HCT116 (cell line): ENCODE data around the gene TSPOAP1. TPM values are rescaled to one million over a fixed set of nuclear protein-coding genes. Genes with fewer than 3 reads are reported as not detected.

Experiments
- ATAC-seq: fragments of 200-7000 bp; cut with Tn5 transposase; 2 replicates; pipeline ENCODE4 v1.9.1; 2020; ENCODE audit warnings: mild to moderate bottlenecking, moderate library complexity
- BruUV-seq: library from RNA; stranded (reverse); fragments of 400-500 nt; replicated peaks from 2 replicates; lab custom pipeline; 2021; lab: Mats Ljungman, UMichigan
- CTCF ChIA-PET: fragments of 300-600 bp; sonication (Branson Sonifier 250); formaldehyde crosslinking; loops from one replicate; lab custom pipeline; 2021; ENCODE audit warnings: antibody characterized with exemption; lab: Charles Lee
- POLR2A ChIA-PET: fragments of 300-600, 350-600 bp; sonication (Branson Sonifier 250); formaldehyde crosslinking; loops from one replicate; lab custom pipeline; 2021; ENCODE audit warnings: antibody characterized with exemption; lab: Charles Lee
- RAD21 ChIA-PET, 2 experiments: fragments of 300-600 bp; sonication (Branson Sonifier 250); formaldehyde crosslinking; loops; one replicate each; lab custom pipeline; 2023; ENCODE audit warnings: low total read pairs in 2 of 2; ENCODE audit not compliant: uncharacterized antibody in 2 of 2, unreplicated experiment in 2 of 2, low non-redundant PET in 1 of 2; lab: Charles Lee
- DNase-seq: peaks from one replicate; pipeline ENCODE4 v3.0.0-alpha.2; 2010; ENCODE audit warnings: low read depth, low spot score
- H2AFZ ChIP-seq: fragments of 200-600 bp; shearing (Covaris generic), sonication (generic); 2 replicates; pipeline ENCODE4 v1.6.1; 2017; ENCODE audit warnings: low read depth, mixed run types, mixed read lengths, antibody characterized with exemption, low read length; ENCODE audit not compliant: poor library complexity, severe bottlenecking
- H3K27ac ChIP-seq: 2 replicates; pipeline ENCODE4 v1.5.1; 2012; ENCODE audit warnings: low read depth, low read length
- H3K27me3 ChIP-seq: fragments of 200-600 bp; sonication (generic); 2 replicates; pipeline ENCODE4 v1.6.1; 2016; ENCODE audit warnings: mixed run types, low read length, mixed read lengths; ENCODE audit not compliant: insufficient read depth
- H3K36me3 ChIP-seq, 2 experiments: fragments of 200-500 bp in 1 of 2; fragments of 200-600 bp in 1 of 2; sonication (Bioruptor generic) in 1 of 2; sonication (generic) in 1 of 2; 2 replicates each; pipeline versions ENCODE4 v1.5.1 to v1.6.1; 2014 to 2016; ENCODE audit warnings: low read length in 2 of 2, inconsistent platforms in 1 of 2, mixed read lengths in 1 of 2, mixed run types in 1 of 2; ENCODE audit not compliant: insufficient read depth in 2 of 2, control insufficient read depth in 1 of 2
- H3K4me1 ChIP-seq, 2 experiments: fragments of 200-600 bp in 1 of 2; sonication (generic) in 1 of 2; 2 replicates each; pipeline versions ENCODE4 v1.5.1 to v1.6.1; 2012 to 2017; ENCODE audit warnings: low read length in 2 of 2, inconsistent platforms in 1 of 2, mild to moderate bottlenecking in 1 of 2, mixed read lengths in 1 of 2, mixed run types in 1 of 2, moderate library complexity in 1 of 2; ENCODE audit not compliant: insufficient read depth in 2 of 2, control insufficient read depth in 1 of 2
- H3K4me2 ChIP-seq: fragments of 200-600 bp; sonication (generic); 2 replicates; pipeline ENCODE4 v1.6.1; 2017; ENCODE audit warnings: mixed run types, low read length, mixed read lengths
- H3K4me3 ChIP-seq, 2 experiments: fragments of 200-600 bp in 1 of 2; sonication (generic) in 1 of 2; replicated peaks in 1 of 2; 2 replicates each; pipeline ENCODE4 v1.5.1; 2011 to 2016; ENCODE audit warnings: low read length in 2 of 2, control low read depth in 1 of 2, low read depth in 1 of 2, mild to moderate bottlenecking in 1 of 2, mixed read lengths in 1 of 2, mixed run types in 1 of 2
- H3K79me2 ChIP-seq: fragments of 200-600 bp; sonication (generic); 2 replicates; pipeline ENCODE4 v1.6.1; 2017; ENCODE audit warnings: mild to moderate bottlenecking, mixed run types, low read length, moderate library complexity, mixed read lengths; ENCODE audit not compliant: insufficient read depth
- H3K9ac ChIP-seq: fragments of 200-600 bp; sonication (generic); 2 replicates; pipeline ENCODE4 v1.6.1; 2016; ENCODE audit warnings: low read length, mixed read lengths
- H3K9me2 ChIP-seq: fragments of 200-600 bp; sonication (generic), shearing (Covaris generic); 2 replicates; pipeline ENCODE4 v1.6.1; 2017; ENCODE audit warnings: mixed run types, mild to moderate bottlenecking, moderate library complexity; ENCODE audit not compliant: insufficient read depth
- H3K9me3 ChIP-seq, 2 experiments: fragments of 200-500 bp in 1 of 2; fragments of 200-600 bp in 1 of 2; sonication (Bioruptor generic) in 1 of 2; sonication (generic) in 1 of 2; 2 replicates each; pipeline ENCODE4 v1.6.1; 2014 to 2017; ENCODE audit warnings: low read length in 2 of 2, mixed read lengths in 2 of 2, inconsistent platforms in 1 of 2, low read depth in 1 of 2, mild to moderate bottlenecking in 1 of 2, mixed run types in 1 of 2, moderate library complexity in 1 of 2; ENCODE audit not compliant: control insufficient read depth in 1 of 2, insufficient read depth in 1 of 2
- H4K20me1 ChIP-seq: fragments of 200-600 bp; sonication (generic), shearing (Covaris generic); 2 replicates; pipeline ENCODE4 v1.6.1; 2017; ENCODE audit warnings: mixed run types, mild to moderate bottlenecking, moderate library complexity; ENCODE audit not compliant: insufficient read depth
- EGR1 ChIP-seq: IDR thresholded peaks from 2 replicates; pipeline ENCODE4 v1.6.1; 2012; ENCODE audit warnings: low read depth
- ELF1 ChIP-seq: IDR thresholded peaks from 2 replicates; pipeline ENCODE4 v1.6.1; 2012; ENCODE audit warnings: low read depth, borderline replicate concordance
- TCF7L2 ChIP-seq: IDR thresholded peaks from 2 replicates; pipeline ENCODE4 v1.7.0; 2011; ENCODE audit warnings: borderline replicate concordance, inconsistent platforms; ENCODE audit not compliant: insufficient read depth, insufficient read length; ENCODE audit errors: extremely low read depth
- intact Hi-C: fragments of 100-400 bp; cut with micrococcal nuclease; formaldehyde crosslinking; loops from 2 replicates; pipeline ENCODE4 v1.10.0; 2022
- total RNA-seq: library from RNA; stranded (reverse); gene quantifications from one replicate; pipeline ENCODE4 v1.2.1, GENCODE V29; 2021; ENCODE audit not compliant: unreplicated experiment
- TF ChIP-seq, protein P1 (sequence below): IDR thresholded peaks from 2 replicates; pipeline ENCODE4 v1.6.1; 2012; ENCODE audit warnings: low read depth
- TF ChIP-seq, protein P2 (sequence below): IDR thresholded peaks from 2 replicates; pipeline ENCODE4 v1.6.1; 2011; ENCODE audit warnings: mild to moderate bottlenecking, low read length, moderate library complexity; ENCODE audit not compliant: insufficient replicate concordance; ENCODE audit errors: extremely low read depth
- TF ChIP-seq, protein P3 (sequence below): IDR thresholded peaks from 2 replicates; pipeline ENCODE4 v1.6.1; 2012

The TSPOAP1 gene
- total RNA-seq, 1 experiment from 2014 or later: 0.27 TPM

DNA sequence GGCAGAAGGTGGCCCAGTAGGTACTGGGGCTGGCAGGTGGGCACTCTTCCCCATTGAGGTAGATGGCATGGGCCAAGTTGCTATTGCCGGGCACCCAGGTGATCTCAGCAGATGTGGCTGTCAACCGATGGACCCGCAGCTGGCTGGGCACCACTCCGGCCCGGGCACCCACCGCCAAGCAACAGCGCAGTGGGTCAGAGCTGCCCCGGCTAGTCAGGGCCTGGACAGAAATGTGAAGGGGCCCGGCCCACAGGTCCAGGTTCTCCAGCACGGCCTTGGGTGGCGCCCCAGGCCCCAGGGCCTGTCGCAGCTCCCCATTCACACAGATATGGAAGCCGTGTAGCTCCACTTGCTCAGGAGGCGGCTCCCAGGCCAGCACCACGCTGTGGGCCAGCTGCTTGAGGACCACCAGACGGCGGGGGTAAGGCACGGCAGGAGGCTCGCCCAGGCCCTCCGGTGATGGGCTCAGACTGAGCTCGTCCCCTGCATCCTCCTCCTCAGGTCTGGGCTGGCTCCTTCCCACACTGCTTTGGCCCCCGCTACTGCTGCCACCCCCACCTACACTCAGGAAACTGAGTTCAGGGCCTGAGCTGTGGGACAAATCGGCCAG lies 16.5 kb downstream of the TSPOAP1 start:
- DNase-seq: no peak
- H3K9me2 ChIP-seq: no peaks in the 10 kb centered on the region
- no peaks in the 10 kb centered on the region for H3K36me3 ChIP-seq
- H2AFZ ChIP-seq: no peak overlapping the region
- intact Hi-C loops: loop anchor here (10.0 kb wide), 1 partner anchor 693 kb away; no protein-coding TSS in a partner anchor
- no peak overlapping the region for H3K9ac ChIP-seq
- peaks cover 2 to 6% of the 10 kb centered on the region in 2 experiments; a peak in 3 of 4 replicates for H3K4me1 ChIP-seq
- H3K4me3 ChIP-seq: no peak overlapping the region
- POLR2A ChIA-PET: no interaction called here
- H4K20me1 ChIP-seq: no peaks in the 10 kb centered on the region
- no peak for ATAC-seq
- H3K79me2 ChIP-seq: no peaks in the 10 kb centered on the region
- TF ChIP-seq, protein P1, sequence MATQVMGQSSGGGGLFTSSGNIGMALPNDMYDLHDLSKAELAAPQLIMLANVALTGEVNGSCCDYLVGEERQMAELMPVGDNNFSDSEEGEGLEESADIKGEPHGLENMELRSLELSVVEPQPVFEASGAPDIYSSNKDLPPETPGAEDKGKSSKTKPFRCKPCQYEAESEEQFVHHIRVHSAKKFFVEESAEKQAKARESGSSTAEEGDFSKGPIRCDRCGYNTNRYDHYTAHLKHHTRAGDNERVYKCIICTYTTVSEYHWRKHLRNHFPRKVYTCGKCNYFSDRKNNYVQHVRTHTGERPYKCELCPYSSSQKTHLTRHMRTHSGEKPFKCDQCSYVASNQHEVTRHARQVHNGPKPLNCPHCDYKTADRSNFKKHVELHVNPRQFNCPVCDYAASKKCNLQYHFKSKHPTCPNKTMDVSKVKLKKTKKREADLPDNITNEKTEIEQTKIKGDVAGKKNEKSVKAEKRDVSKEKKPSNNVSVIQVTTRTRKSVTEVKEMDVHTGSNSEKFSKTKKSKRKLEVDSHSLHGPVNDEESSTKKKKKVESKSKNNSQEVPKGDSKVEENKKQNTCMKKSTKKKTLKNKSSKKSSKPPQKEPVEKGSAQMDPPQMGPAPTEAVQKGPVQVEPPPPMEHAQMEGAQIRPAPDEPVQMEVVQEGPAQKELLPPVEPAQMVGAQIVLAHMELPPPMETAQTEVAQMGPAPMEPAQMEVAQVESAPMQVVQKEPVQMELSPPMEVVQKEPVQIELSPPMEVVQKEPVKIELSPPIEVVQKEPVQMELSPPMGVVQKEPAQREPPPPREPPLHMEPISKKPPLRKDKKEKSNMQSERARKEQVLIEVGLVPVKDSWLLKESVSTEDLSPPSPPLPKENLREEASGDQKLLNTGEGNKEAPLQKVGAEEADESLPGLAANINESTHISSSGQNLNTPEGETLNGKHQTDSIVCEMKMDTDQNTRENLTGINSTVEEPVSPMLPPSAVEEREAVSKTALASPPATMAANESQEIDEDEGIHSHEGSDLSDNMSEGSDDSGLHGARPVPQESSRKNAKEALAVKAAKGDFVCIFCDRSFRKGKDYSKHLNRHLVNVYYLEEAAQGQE: no peak
- TF ChIP-seq EGR1 (no peak), ELF1 (no peak)
- RAD21 ChIA-PET: interaction anchor here in 1 of 2 experiments (0.6 kb wide), 1 partner anchor 40 kb away, joined by 4 read pairs; the partner anchor contains the start of gene SUPT4H1
- no TSS peak for BruUV-seq
- no peak overlapping the region for H3K4me2 ChIP-seq
- no peak overlapping the region for H3K27ac ChIP-seq
- no peaks in the 10 kb centered on the region for H3K27me3 ChIP-seq
- H3K9me3 ChIP-seq: no peaks in the 10 kb centered on the region
- CTCF ChIA-PET: interaction anchor here (0.7 to 7.6 kb wide), 4 partner anchors 8 to 136 kb away, joined by 3 to 124 read pairs (median 3); no protein-coding TSS in a partner anchor

DNA sequence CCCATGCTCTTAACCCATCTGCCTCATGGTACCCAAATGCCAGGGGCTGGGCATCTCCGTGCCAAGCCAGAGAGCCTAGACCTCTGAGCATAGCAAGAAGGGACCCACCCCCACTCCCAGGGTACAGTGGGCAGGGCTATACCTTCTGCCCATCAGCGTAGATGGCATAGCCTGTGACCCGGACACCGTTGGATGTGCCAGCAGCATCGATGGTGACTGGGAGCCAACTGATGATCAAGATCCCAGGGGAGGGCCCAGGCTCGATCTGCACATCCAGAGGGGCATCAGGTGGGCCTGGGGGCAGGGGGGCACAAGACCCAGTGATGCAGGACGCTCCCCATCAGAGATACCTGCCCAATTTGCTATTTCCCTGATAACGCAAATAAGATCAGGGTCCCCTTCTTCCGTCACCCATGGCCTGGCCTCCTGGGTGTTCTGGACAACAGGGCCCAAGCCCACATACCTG lies 17.1 kb downstream of the TSPOAP1 start:
- ATAC-seq (no peak), DNase-seq (no peak)
- intact Hi-C loops: loop anchor here (10.0 kb wide), 1 partner anchor 693 kb away; no protein-coding TSS in a partner anchor
- POLR2A ChIA-PET: no interaction called here
- no peak overlapping the region for H3K4me2 ChIP-seq
- H3K9ac ChIP-seq: no peak overlapping the region
- H3K27me3 ChIP-seq: no peaks in the 10 kb centered on the region
- H3K79me2 ChIP-seq: no peaks in the 10 kb centered on the region
- no peaks in the 10 kb centered on the region for H3K9me2 ChIP-seq
- RAD21 ChIA-PET: no interaction called here
- H3K4me1 ChIP-seq: peaks cover 2 to 6% of the 10 kb centered on the region in 2 experiments; a peak in 3 of 4 replicates
- no peak overlapping the region for H2AFZ ChIP-seq
- CTCF ChIA-PET: interaction anchor here (7.6 kb wide), 1 partner anchor 136 kb away, joined by 124 read pairs; no protein-coding TSS in a partner anchor
- no peaks in the 10 kb centered on the region for H3K36me3 ChIP-seq
- H4K20me1 ChIP-seq: no peaks in the 10 kb centered on the region
- H3K9me3 ChIP-seq: no peaks in the 10 kb centered on the region
- no TSS peak for BruUV-seq
- no peak overlapping the region for H3K4me3 ChIP-seq
- no peak overlapping the region for H3K27ac ChIP-seq
- TF ChIP-seq TCF7L2 (no peak), EGR1 (no peak)
- TF ChIP-seq, protein P2, sequence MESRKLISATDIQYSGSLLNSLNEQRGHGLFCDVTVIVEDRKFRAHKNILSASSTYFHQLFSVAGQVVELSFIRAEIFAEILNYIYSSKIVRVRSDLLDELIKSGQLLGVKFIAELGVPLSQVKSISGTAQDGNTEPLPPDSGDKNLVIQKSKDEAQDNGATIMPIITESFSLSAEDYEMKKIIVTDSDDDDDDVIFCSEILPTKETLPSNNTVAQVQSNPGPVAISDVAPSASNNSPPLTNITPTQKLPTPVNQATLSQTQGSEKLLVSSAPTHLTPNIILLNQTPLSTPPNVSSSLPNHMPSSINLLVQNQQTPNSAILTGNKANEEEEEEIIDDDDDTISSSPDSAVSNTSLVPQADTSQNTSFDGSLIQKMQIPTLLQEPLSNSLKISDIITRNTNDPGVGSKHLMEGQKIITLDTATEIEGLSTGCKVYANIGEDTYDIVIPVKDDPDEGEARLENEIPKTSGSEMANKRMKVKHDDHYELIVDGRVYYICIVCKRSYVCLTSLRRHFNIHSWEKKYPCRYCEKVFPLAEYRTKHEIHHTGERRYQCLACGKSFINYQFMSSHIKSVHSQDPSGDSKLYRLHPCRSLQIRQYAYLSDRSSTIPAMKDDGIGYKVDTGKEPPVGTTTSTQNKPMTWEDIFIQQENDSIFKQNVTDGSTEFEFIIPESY: no peak
- TF ChIP-seq, protein P3, sequence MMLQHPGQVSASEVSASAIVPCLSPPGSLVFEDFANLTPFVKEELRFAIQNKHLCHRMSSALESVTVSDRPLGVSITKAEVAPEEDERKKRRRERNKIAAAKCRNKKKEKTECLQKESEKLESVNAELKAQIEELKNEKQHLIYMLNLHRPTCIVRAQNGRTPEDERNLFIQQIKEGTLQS: no peak
- TF ChIP-seq, protein P1: no peak
